HepG2 (cell line): ENCODE results near the gene ERH. TPM values are rescaled to one million over a fixed set of nuclear protein-coding genes. Genes with fewer than 3 reads are reported as not detected.

Source experiments
- CEBPZ ChIP-seq: IDR thresholded peaks from 2 replicates; pipeline ENCODE4 v1.6.1; 2012; ENCODE audit warnings: low read length, improper control_type of control experiment
- E2F5 ChIP-seq: sonication (generic); formaldehyde crosslinking; conservative IDR thresholded peaks from 2 replicates; pipeline ENCODE4 v1.4.0; 2020; ENCODE audit warnings: missing genetic modification reagents
- EEA1 ChIP-seq: sonication (generic); formaldehyde crosslinking; IDR thresholded peaks from 2 replicates; pipeline ENCODE4 v1.5.1; 2020; ENCODE audit warnings: mild to moderate bottlenecking, missing genetic modification reagents, borderline replicate concordance
- FOXP1 ChIP-seq, 2 experiments: fragments of 450-650 bp in 1 of 2; IDR thresholded peaks; 2 replicates each; pipeline ENCODE4 v1.6.1; 2017 to 2018; ENCODE audit warnings: antibody characterized with exemption in 1 of 2
- HOXA5 ChIP-seq: sonication (generic); formaldehyde crosslinking; IDR thresholded peaks from 2 replicates; pipeline ENCODE4 v1.4.0; 2020; ENCODE audit warnings: missing genetic modification reagents
- KAT7 ChIP-seq: IDR thresholded peaks from 2 replicates; pipeline ENCODE4 v1.6.1; 2018; ENCODE audit warnings: borderline replicate concordance, missing compliant biosample characterization
- KLF12 ChIP-seq: sonication (generic); formaldehyde crosslinking; IDR thresholded peaks from 2 replicates; pipeline ENCODE4 v1.4.0; 2020; ENCODE audit warnings: missing genetic modification reagents, borderline replicate concordance
- NFE2 ChIP-seq: sonication (generic); formaldehyde crosslinking; IDR thresholded peaks from 2 replicates; pipeline ENCODE4 v1.4.0; 2020; ENCODE audit warnings: missing genetic modification reagents
- PAXIP1 ChIP-seq: sonication (generic); formaldehyde crosslinking; conservative IDR thresholded peaks from 2 replicates; pipeline ENCODE4 v1.4.0; 2020; ENCODE audit warnings: mild to moderate bottlenecking, missing genetic modification reagents, moderate library complexity
- SSRP1 ChIP-seq: IDR thresholded peaks from 2 replicates; pipeline ENCODE4 v1.6.1; 2016; ENCODE audit warnings: control low read depth
- TBL1XR1 ChIP-seq: fragments of 150-350 bp; IDR thresholded peaks from 2 replicates; pipeline ENCODE4 v1.6.1; 2014; ENCODE audit warnings: borderline replicate concordance, low read length; ENCODE audit not compliant: partially characterized antibody
- TRIM22 ChIP-seq: fragments of 450-650 bp; IDR thresholded peaks from 2 replicates; pipeline ENCODE4 v1.6.1; 2017
- ZNF10 ChIP-seq: sonication (generic); formaldehyde crosslinking; IDR thresholded peaks from 2 replicates; pipeline ENCODE4 v1.4.0; 2020; ENCODE audit warnings: mild to moderate bottlenecking, low read depth, missing genetic modification reagents, borderline replicate concordance
- ZNF263 ChIP-seq: sonication (generic); formaldehyde crosslinking; IDR thresholded peaks from 2 replicates; pipeline ENCODE4 v1.4.0; 2020; ENCODE audit warnings: missing genetic modification reagents
- ZNF264 ChIP-seq: sonication (generic); formaldehyde crosslinking; IDR thresholded peaks from 2 replicates; pipeline ENCODE4 v1.4.0; 2020; ENCODE audit warnings: missing genetic modification reagents
- ZNF44 ChIP-seq: sonication (generic); formaldehyde crosslinking; IDR thresholded peaks from 2 replicates; pipeline ENCODE4 v1.5.1; 2020; ENCODE audit warnings: mild to moderate bottlenecking, missing genetic modification reagents
- ZNF484 ChIP-seq: sonication (generic); formaldehyde crosslinking; IDR thresholded peaks from 2 replicates; pipeline ENCODE4 v1.5.1; 2020; ENCODE audit warnings: mild to moderate bottlenecking, low read depth, missing genetic modification reagents, borderline replicate concordance
- ZNF562 ChIP-seq: sonication (generic); formaldehyde crosslinking; IDR thresholded peaks from 2 replicates; pipeline ENCODE4 v1.8.0; 2022; ENCODE audit warnings: missing genetic modification reagents, borderline replicate concordance
- ZNF569 ChIP-seq: sonication (generic); formaldehyde crosslinking; IDR thresholded peaks from 2 replicates; pipeline ENCODE4 v1.5.0; 2020; ENCODE audit warnings: mild to moderate bottlenecking, missing genetic modification reagents, moderate library complexity, borderline replicate concordance
- ZNF7 ChIP-seq: IDR thresholded peaks from 2 replicates; pipeline ENCODE4 v1.6.1; 2016; ENCODE audit warnings: missing biosample characterization, missing genetic modification reagents
- ZSCAN20 ChIP-seq: sonication (generic); formaldehyde crosslinking; IDR thresholded peaks from 2 replicates; pipeline ENCODE4 v1.4.0; 2020; ENCODE audit warnings: missing genetic modification reagents, mild to moderate bottlenecking, borderline replicate concordance
- polyA plus RNA-seq, 8 experiments: library from polyadenylated mRNA; depleted of rRNA in 3 of 8; stranded (reverse) in 7 of 8; unstranded in 1 of 8; fragments of >200 nt; fragmentation: Illumina TruSeq in 4 of 8; extraction: Trizol in 4 of 8; gene quantifications; 2 replicates each; pipeline versions ENCODE4 v1.2.1 to v1.2.3, GENCODE V29; 2011 to 2016; ENCODE audit warnings: low read depth in 4 of 8, missing spikeins in 1 of 8, mixed read lengths in 1 of 8; ENCODE audit not compliant: insufficient read depth in 1 of 8
- total RNA-seq, 5 experiments: library from RNA; depleted of rRNA; stranded (reverse); fragments of >200 nt; fragmentation: Illumina TruSeq; extraction: Trizol; gene quantifications; 2 replicates each; pipeline ENCODE4 v1.2.3, GENCODE V29; 2016; ENCODE audit warnings: low read depth in 1 of 5

ERH gene
- total and polyA plus RNA-seq, 2 of the 13 experiments (the other 11 are each of a cell fraction or from before 2014, with no cell fraction given) = 105 to 341 TPM

DNA sequence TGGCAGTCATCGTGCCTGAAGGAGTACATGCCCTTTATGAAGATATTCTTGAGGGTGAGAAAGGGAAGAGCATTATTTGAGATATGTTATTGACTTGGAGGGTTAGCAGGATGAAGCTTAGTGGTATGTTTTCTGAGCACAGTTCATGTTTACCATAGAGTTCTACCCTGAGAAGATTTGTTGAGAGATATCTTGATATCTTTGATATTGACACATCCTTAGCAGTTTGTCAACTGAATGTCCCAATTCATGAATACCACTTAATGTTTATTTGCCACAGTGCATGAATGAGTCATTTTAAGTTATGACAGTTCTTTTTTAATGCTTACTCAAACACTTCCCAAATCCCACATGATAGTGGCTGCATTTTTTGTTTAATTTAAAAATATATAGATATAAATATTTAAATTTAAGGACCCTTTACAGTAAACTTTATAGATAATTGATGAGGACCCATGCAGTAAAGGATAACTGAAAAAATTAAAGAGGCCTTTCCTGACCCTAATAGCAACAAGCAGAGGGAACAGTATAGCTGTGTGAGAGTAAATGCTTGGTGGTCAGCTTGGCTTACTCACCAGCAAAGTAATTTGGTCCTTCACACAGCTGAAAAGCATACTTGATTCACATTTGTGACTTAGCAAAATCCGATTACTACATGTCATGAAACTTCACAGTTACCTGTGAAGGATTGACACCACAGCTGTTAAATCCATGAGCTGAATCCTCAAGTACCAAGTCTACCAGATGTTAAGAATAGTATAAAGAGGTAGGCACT is 26.2 kb upstream of the ERH start (continued):
- TF ChIP-seq PAXIP1 (CRISPR knock-in tag) = peak; percentile 67
- no peak for TF ChIP-seq ZNF484 (CRISPR knock-in tag)
- TF ChIP-seq ZNF10 (CRISPR knock-in tag) = no peak
- no peak for TF ChIP-seq CEBPZ
- no peak for TF ChIP-seq ZNF264
- TF ChIP-seq NFE2 (CRISPR knock-in tag) = no peak
- no peak for TF ChIP-seq ZNF7 (CRISPR knock-in tag)
- no peak for TF ChIP-seq HOXA5 (CRISPR knock-in tag)
- TF ChIP-seq FOXP1 (IDR thresholded peaks at IDR 0.05) = no peak
- TF ChIP-seq FOXP1 (CRISPR knock-in tag; IDR thresholded peaks at IDR 0.05) = peak; percentile 44; the same call in 1 of the 2 replicates
- TF ChIP-seq ZSCAN20 (CRISPR knock-in tag) = no peak
- TF ChIP-seq ZNF562 (CRISPR knock-in tag) = no peak
- no peak for TF ChIP-seq KAT7 (CRISPR knock-in tag)
- TF ChIP-seq TBL1XR1 = no peak
- no peak for TF ChIP-seq ZNF44 (CRISPR knock-in tag)
- no peak for TF ChIP-seq KLF12 (CRISPR knock-in tag)
- TF ChIP-seq EEA1 (CRISPR knock-in tag) = no peak
- no peak for TF ChIP-seq E2F5 (CRISPR knock-in tag)
- no peak for TF ChIP-seq ZNF263 (CRISPR knock-in tag)
- TF ChIP-seq TRIM22 = no peak
- TF ChIP-seq SSRP1 (CRISPR knock-in tag) = no peak
- TF ChIP-seq ZNF569 (CRISPR knock-in tag) = no peak
